CD14-positive monocyte (primary cell): ENCODE data around the gene TMEM132D. TPM values are rescaled to one million over a fixed set of nuclear protein-coding genes. Genes with fewer than 3 reads are reported as not detected.

ENCODE experiments used
- DNase-seq, 3 donors: peaks; one replicate each; pipeline ENCODE4 v3.0.0-alpha.2; 2011 to 2022
- H2AFZ ChIP-seq: 2 replicates; pipeline ENCODE4 v1.6.0; 2012; ENCODE audit warnings: mild to moderate bottlenecking, low read depth, low read length, inconsistent platforms; ENCODE audit not compliant: insufficient read depth, poor library complexity, severe bottlenecking
- H3K27ac ChIP-seq, 2 donors: 1 replicate in 1 of 2; 2 replicates in 1 of 2; pipeline ENCODE4 v1.5.1; 2012 to 2013; ENCODE audit warnings: low read length in 2 of 2, control low read depth in 1 of 2, inconsistent platforms in 1 of 2, low read depth in 1 of 2, mild to moderate bottlenecking in 1 of 2
- H3K27me3 ChIP-seq, 2 donors: one replicate each; pipeline versions ENCODE4 v1.6.0 to v1.6.1; 2011 to 2013; ENCODE audit warnings: low read length in 2 of 2; ENCODE audit not compliant: control insufficient read depth in 2 of 2, insufficient read depth in 2 of 2
- H3K36me3 ChIP-seq, 2 donors: replicated peaks in 1 of 2; 1 replicate in 1 of 2; 2 replicates in 1 of 2; pipeline versions ENCODE4 v1.5.1 to v1.6.1; 2012 to 2013; ENCODE audit warnings: low read length in 2 of 2, control low read depth in 1 of 2, inconsistent platforms in 1 of 2, mild to moderate bottlenecking in 1 of 2; ENCODE audit not compliant: insufficient read depth in 2 of 2, control insufficient read depth in 1 of 2
- H3K4me1 ChIP-seq, 2 donors: 1 replicate in 1 of 2; 2 replicates in 1 of 2; pipeline versions ENCODE4 v1.5.1 to v1.6.1; 2012 to 2013; ENCODE audit warnings: low read length in 2 of 2, control low read depth in 1 of 2, inconsistent platforms in 1 of 2, mild to moderate bottlenecking in 1 of 2, moderate library complexity in 1 of 2; ENCODE audit not compliant: insufficient read depth in 2 of 2, control insufficient read depth in 1 of 2
- H3K4me2 ChIP-seq: replicated peaks from 2 replicates; pipeline ENCODE3; 2012; ENCODE audit warnings: low read length, moderate library complexity, mild to moderate bottlenecking; ENCODE audit not compliant: poor library complexity, severe bottlenecking; ENCODE audit errors: extremely low read depth
- H3K4me3 ChIP-seq, 3 experiments: fragments of 200-600 bp in 1 of 3; sonication (generic) in 1 of 3; replicated peaks in 1 of 3; 1 replicate in 2 of 3; 2 replicates in 1 of 3; pipeline ENCODE4 v1.5.1; 2011 to 2013; ENCODE audit warnings: low read length in 3 of 3, mild to moderate bottlenecking in 3 of 3, control low read depth in 2 of 3, low read depth in 2 of 3, inconsistent platforms in 1 of 3, moderate library complexity in 1 of 3
- H3K79me2 ChIP-seq: 2 replicates; pipeline ENCODE4 v1.6.0; 2012; ENCODE audit warnings: mild to moderate bottlenecking, control low read depth, inconsistent platforms, low read length, moderate library complexity; ENCODE audit not compliant: insufficient read depth
- H3K9ac ChIP-seq: 2 replicates; pipeline ENCODE4 v1.6.0; 2017; ENCODE audit warnings: low read length, mild to moderate bottlenecking; ENCODE audit not compliant: insufficient read depth, poor library complexity, severe bottlenecking
- H3K9me3 ChIP-seq, 2 donors: replicated peaks in 1 of 2; 1 replicate in 1 of 2; 2 replicates in 1 of 2; pipeline versions ENCODE4 v1.5.1 to v1.6.1; 2012 to 2013; ENCODE audit warnings: low read length in 2 of 2, control low read depth in 1 of 2; ENCODE audit not compliant: control insufficient read depth in 1 of 2, insufficient read depth in 1 of 2
- H4K20me1 ChIP-seq: 2 replicates; pipeline ENCODE4 v1.6.0; 2012; ENCODE audit warnings: mild to moderate bottlenecking, low read length, control low read depth, moderate library complexity; ENCODE audit not compliant: insufficient read depth
- H3K27ac Mint-ChIP-seq, 7 donors: one replicate each; pipeline ENCODE4 v1.8.0; 2020; ENCODE audit warnings: mild to moderate bottlenecking in 7 of 7, mixed read lengths in 7 of 7, moderate library complexity in 6 of 7, inconsistent platforms in 2 of 7
- H3K27me3 Mint-ChIP-seq, 3 donors: one replicate each; pipeline ENCODE4 v1.8.0; 2021 to 2022; ENCODE audit warnings: low read depth in 3 of 3, mild to moderate bottlenecking in 3 of 3, mixed read lengths in 3 of 3, moderate library complexity in 3 of 3, inconsistent platforms in 1 of 3
- H3K36me3 Mint-ChIP-seq, 2 donors: one replicate each; pipeline ENCODE4 v1.8.0; 2020; ENCODE audit warnings: mixed read lengths in 2 of 2, inconsistent platforms in 1 of 2, mild to moderate bottlenecking in 1 of 2
- H3K4me1 Mint-ChIP-seq: one replicate; pipeline ENCODE4 v1.8.0; 2020; ENCODE audit warnings: mild to moderate bottlenecking, mixed read lengths
- H3K4me3 Mint-ChIP-seq, 2 donors: one replicate each; pipeline ENCODE4 v1.8.0; 2020; ENCODE audit warnings: mild to moderate bottlenecking in 2 of 2, mixed read lengths in 2 of 2, moderate library complexity in 1 of 2
- H3K9me3 Mint-ChIP-seq, 7 donors: one replicate each; pipeline ENCODE4 v1.8.0; 2020 to 2022; ENCODE audit warnings: mixed read lengths in 7 of 7, mild to moderate bottlenecking in 6 of 7, moderate library complexity in 6 of 7, inconsistent platforms in 2 of 7
- WGBS: methylation state at CpG from one replicate; pipeline ENCODE4 v1.1.5; 2013; ENCODE audit warnings: missing lambda C conversion rate; ENCODE audit not compliant: insufficient coverage; 5-methylcytosine and 5-hydroxymethylcytosine counted together
- intact Hi-C, 2 donors: fragments of 100-400 bp; cut with micrococcal nuclease; formaldehyde crosslinking; loops; one replicate each; pipeline versions ENCODE4 v1.15.0 to v1.15.1; 2023
- polyA plus RNA-seq, 3 donors: library from polyadenylated mRNA; depleted of rRNA in 1 of 3; unstranded in 2 of 3; stranded (reverse) in 1 of 3; fragments of 300-500 nt in 2 of 3; fragments of >200 nt in 1 of 3; fragmentation: Illumina TruSeq in 2 of 3; gene quantifications; 1 replicate in 2 of 3; 2 replicates in 1 of 3; pipeline ENCODE4 v1.2.3, GENCODE V29; 2012 to 2021
- TF ChIP-seq, protein P1 (sequence below): fragments of 200-600 bp; IDR thresholded peaks from one replicate; pipeline ENCODE4 v1.8.0; 2022; ENCODE audit warnings: antibody characterized with exemption, mild to moderate bottlenecking

Gene TMEM132D
- polyA plus RNA-seq, 3 donors = 0.04 TPM; not detected in 2

- intact Hi-C loops = no loop called here
- H3K9ac ChIP-seq = no peak overlapping the region
- H3K79me2 ChIP-seq = no peaks in the 10 kb centered on the region
- DNase-seq = no peak
- peaks cover 0 to 6% (median 2%) of the 10 kb centered on the region in 3 donors for H3K27me3 Mint-ChIP-seq
- no peak overlapping the region for H3K4me2 ChIP-seq
- no peaks in the 10 kb centered on the region for H4K20me1 ChIP-seq
- H3K4me3 ChIP-seq = no peak overlapping the region
- no peaks in the 10 kb centered on the region for H3K4me1 Mint-ChIP-seq
- H2AFZ ChIP-seq = no peak overlapping the region
- H3K27ac ChIP-seq = no peak overlapping the region
- no peak overlapping the region for H3K4me3 Mint-ChIP-seq
- no peak overlapping the region for H3K27ac Mint-ChIP-seq
- WGBS = 80% methylated on average over 1 of the region's 9 CpGs
- H3K27me3 ChIP-seq = no peaks in the 10 kb centered on the region
- H3K9me3 ChIP-seq = peaks cover 0 to 5% of the 10 kb centered on the region in 2 donors
- no peaks in the 10 kb centered on the region for H3K4me1 ChIP-seq
- H3K9me3 Mint-ChIP-seq = peaks cover 2 to 12% (median 6%) of the 10 kb centered on the region in 7 donors
- no peaks in the 10 kb centered on the region for H3K36me3 ChIP-seq
- H3K36me3 Mint-ChIP-seq = no peaks in the 10 kb centered on the region
- TF ChIP-seq, protein P1, sequence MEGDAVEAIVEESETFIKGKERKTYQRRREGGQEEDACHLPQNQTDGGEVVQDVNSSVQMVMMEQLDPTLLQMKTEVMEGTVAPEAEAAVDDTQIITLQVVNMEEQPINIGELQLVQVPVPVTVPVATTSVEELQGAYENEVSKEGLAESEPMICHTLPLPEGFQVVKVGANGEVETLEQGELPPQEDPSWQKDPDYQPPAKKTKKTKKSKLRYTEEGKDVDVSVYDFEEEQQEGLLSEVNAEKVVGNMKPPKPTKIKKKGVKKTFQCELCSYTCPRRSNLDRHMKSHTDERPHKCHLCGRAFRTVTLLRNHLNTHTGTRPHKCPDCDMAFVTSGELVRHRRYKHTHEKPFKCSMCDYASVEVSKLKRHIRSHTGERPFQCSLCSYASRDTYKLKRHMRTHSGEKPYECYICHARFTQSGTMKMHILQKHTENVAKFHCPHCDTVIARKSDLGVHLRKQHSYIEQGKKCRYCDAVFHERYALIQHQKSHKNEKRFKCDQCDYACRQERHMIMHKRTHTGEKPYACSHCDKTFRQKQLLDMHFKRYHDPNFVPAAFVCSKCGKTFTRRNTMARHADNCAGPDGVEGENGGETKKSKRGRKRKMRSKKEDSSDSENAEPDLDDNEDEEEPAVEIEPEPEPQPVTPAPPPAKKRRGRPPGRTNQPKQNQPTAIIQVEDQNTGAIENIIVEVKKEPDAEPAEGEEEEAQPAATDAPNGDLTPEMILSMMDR = no peak
Measured at GRCh38 chr12:129036135-129036534, 867.7 kb downstream of the TMEM132D start.

DNA sequence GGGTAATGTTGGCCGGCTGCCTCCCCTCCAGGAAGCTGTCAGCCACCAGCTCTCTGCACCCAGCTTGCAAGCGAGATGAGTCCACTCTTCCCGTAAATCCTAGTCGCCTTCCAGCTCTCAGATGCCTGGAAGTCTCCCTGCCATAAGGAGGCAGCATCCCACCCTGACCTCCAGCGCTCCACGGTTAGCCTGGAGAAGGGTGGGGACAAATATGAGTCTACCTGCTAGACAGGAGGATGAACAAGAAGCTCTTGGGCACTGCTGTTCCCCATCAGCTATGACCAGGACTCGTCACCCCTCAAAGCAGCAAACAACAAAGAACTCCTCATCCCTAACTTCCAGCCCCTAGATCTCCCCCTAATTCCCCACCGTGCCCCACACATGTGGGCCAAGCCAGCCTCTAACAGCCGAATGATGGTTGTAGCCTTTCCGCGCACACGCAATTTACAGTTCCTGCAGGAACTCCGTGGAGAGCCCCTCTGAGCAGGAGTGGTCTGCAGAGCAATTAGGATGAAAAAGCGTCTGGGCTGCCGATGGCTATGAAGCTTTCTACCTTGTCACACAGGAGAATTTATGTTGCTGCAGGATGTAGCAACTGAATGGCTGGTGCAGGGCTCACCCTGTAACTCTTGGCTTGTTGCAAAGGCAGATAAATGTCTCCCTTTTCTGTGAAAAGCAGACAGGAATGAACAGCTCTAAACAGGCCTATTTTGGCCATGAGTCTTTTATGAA, 869.1 kb downstream of the TMEM132D start:
- H2AFZ ChIP-seq = no peak overlapping the region
- H4K20me1 ChIP-seq = no peaks in the 10 kb centered on the region
- H3K79me2 ChIP-seq = no peaks in the 10 kb centered on the region
- Mint-ChIP-seq H3K4me1 (no peaks in the 10 kb centered on the region), H3K27me3 (peaks cover 0 to 6% (median 2%) of the 10 kb centered on the region in 3 donors), H3K36me3 (no peaks in the 10 kb centered on the region), H3K27ac (no peak overlapping the region), H3K4me3 (no peak overlapping the region), H3K9me3 (peaks cover 2 to 12% (median 5%) of the 10 kb centered on the region in 7 donors)
- H3K9me3 ChIP-seq = peaks cover 0 to 5% of the 10 kb centered on the region in 2 donors
- no peak overlapping the region for H3K4me2 ChIP-seq
- H3K9ac ChIP-seq = no peak overlapping the region
- H3K36me3 ChIP-seq = no peaks in the 10 kb centered on the region
- no peak overlapping the region for H3K4me3 ChIP-seq
- DNase-seq = no peak
- TF ChIP-seq, protein P1 = no peak
- intact Hi-C loops = no loop called here
- no peak overlapping the region for H3K27ac ChIP-seq
- no peaks in the 10 kb centered on the region for H3K4me1 ChIP-seq
- WGBS = 72% methylated on average over 9 of the region's 15 CpGs
- no peaks in the 10 kb centered on the region for H3K27me3 ChIP-seq
